ENCODE data around the gene SMYD3.

Gene SMYD3

DNA sequence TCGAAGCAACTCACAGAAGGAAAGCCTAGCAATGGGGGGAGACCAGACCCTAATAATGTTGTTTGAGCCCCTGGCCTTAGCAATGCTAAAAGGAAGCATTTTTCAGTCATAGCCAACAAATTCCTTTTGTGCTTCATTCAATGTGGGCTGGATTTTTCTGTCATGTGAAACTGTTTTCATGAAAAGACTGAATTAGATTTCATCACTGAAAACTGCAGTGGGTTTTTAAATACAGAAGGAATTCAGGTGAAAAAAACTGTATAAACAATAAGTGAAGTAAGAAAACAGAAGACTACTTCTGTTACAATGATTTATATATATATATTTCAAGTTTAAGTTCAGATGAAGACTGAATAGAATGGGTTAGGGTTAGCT is 204.8 kb downstream of the SMYD3 start:
- no peak for DNase-seq

DNA sequence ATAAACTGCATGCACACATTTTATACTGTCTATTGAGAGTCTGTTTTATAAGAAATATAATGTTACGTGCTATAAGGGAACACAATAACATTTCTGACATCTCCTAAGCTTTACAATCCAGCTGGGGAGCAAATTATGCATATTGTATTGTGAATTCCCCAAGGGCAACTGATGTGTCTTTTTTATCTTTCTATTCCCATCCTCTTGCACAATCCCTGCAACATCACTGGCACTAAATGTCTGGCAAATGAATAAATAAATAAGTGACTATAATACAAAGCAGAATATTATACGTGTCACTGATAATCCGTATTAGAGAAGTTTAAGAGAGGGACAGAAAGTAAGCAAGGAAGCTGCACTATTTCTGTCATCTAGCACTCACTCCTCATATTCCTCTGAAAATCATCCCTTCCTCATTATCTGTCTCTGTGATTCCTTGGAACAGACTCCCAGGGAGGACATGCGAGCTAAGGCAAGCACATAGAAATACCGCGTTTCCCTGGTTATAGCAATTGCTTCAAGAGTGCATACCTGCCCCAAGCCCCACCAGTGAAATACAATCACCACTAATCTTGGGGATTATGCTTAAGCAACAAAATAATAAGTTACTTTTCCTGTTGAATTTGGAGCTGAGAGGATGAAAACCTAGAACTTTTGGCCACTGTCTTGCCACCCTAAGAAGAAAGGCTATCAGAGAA is 205.4 kb downstream of the SMYD3 start:
- no peak for DNase-seq

DNA sequence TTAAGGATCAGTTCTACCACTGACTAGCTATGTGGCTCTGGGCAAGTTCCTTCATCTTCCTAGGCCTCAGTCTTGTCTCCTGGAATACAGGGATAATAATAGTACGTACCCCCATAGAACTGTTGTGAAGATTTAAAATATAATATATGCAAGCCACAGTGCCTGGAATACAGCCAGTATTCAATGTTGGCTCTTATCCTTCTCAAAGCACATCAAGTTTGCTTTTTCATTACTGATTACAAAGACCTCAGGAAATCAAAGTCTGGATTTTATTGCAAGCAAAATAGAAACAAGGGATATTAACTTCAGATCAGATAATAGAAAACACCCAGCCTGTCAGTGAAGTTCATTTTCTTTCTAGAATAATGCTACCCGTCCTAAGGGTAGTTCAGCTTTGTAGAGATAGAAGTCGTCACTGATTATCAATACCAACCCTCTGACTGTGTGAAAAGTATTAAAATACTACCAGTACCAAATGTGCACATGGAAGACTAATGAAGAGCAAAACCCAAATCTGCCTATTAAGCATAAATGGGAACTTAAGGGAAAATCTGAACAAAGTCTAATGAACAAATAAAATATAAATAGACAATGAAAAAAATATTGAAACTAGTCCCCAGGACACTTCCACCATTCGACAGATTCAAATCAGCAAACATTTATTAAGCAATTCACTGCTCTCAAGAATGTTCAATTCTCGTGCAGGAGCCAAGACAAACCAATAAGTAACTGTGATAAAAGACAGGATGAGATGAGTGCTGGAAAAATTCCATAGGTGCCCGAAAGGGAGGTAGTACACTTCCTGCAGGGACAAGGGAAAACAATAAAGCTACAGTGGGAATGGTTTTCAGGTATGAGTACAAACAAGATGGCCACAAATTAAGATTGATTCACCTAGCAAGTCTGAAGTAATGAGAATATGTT is 206.2 kb downstream of the SMYD3 start:
- DNase-seq, result peak; percentile 24

DNA sequence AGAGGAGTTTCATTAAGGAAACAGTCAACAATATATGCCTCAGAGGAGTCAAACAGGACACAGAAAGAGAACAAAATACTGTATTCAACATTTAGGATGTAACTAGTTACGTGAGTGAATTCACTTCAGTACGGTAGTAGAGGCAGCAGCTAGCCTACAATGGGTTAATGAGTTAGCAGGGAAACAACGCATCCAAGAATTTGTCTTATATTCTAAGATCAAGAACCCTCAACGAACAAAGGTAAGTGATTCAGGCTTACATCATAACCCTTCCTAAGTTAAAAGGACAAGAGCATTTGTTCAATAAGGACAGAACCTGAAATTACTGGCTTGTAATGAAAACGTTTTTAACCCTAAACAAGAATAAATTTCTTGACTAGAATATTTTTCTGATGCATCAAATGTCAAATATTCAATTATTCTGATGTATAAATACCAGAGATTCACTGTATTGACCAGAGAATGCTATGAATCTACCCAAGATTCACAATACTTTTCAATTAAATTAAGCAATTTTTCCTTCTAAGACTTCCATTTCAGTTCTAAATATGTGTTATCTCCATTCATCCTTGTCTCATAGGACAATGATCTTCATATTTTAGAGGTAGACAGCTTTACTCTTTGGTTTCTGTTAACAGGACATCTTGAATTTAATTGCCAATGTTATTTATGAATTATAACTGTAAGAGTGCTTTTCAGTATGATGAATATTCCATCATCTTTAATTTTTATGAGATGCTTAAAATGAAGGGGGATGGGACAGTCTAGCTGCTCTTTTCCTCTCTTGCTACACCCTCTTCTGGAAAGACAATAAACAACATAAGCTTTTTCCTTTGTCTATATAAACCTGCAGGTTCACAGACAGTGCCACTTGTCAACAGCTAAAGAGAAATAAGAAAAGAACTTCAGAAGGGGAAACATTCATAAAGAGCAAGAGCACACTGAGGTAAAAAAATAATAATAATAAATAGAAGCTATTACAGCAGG is 209.5 kb downstream of the SMYD3 start:
- DNase-seq, result no peak

DNA sequence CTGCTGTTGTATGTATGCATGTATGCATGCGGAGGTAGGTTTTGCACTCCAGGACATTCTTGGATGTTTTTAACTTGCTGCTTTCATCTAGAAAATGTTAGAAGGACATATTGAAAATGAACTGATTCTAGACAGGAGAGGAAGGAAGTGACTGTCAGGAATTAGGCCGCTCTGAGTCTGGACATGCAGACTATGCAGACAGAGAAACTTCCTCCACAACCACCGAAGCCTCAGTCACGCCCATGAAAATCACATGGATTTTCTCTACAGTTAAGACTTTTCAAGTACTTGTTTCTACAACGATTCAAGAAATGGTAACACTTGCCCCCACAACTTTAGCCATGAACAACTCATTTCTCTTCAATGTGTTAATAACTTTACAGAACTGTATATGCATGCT is 211.1 kb downstream of the SMYD3 start:
- no peak for DNase-seq

DNA sequence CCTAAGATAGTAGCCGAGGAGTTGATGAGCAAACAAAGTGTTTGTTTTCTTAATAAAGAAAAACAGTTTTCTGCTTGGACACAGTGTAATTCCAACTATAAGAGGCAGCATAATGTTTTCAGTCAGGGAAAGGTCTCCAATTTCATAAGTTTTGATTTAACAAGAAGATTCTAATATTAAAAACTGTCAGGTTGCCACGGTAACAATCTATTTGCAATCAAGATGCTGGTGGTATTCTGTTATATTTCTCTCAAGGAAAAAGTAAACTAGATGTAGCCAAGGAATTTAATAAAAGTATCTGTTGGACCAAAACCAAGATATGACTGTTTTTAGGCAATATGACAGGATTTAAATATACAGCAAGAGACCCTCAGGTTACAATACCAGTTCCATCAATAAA is 211.7 kb downstream of the SMYD3 start:
- no peak for DNase-seq

DNA sequence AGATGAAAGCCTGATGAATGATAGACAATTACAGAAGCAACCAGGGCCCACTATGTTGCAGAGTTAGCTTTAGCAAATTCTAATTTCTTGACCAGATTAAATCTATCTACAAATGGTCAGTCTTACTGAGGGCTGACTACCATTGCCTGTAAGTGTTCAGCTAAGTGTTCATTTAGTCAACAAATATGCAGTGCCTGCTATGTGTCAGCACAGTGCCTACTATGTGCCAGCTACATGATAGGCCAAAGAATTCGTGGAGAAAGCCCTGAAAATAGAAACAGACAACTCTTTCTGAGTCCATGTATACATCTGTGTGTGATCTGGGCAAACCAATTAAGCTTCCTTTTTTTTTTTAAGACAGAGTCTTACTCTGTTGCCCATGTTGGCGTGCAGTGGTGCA is 212.8 kb downstream of the SMYD3 start:
- no peak for DNase-seq

DNA sequence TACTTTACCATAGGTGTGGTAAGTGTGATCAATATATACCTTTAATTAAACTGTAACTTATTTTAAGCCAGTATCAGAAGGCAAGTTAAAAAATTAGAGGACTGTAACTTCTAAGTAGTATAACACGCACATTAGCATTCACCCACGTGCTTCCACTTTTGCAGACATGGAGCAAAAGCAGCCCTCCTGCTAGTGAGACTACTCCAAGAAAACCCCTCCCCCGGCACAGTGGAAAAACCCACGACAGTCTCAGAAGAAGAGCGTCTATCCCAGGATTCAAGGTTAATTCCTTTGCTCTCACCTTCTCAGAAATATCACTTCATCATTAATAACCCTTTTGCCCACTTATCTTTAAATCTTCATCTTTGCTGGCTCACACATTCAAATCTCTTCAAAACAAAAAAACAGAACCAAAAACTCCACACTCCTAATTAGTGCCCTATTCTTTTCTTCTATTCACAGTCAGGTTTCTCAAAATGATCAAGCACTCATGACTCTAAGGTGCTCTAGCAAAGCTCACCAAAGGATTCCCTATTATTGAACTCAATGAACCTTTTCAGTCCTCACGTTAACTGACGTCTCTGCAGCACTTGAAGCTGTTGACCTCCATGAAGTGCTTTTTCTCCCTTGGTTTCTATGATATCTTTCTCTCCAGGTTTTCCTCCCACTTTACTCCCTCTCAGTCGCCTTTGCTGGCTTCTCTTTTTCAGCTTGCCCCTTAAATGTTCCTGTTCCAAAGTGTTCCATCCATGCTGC is 213.5 kb downstream of the SMYD3 start:
- no peak for DNase-seq

DNA sequence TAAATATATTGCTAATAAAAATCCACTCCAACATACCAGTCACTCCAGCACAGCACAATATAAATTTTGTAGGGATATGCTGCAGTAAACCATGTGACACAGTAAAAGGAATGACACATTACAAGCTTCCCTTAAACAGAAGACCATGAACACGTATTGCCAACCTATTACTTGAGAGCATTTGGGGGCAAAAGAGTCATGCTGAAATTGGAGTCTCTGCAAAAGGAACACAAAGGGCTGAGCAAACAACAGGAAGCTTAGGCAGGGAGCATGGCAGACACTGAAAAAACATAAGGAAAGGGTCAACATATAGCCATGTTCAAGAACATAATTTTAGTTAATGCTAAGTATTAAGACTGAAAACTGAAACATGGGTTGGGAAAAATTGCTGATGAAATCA is 214.5 kb downstream of the SMYD3 start:
- DNase-seq, result peak; percentile 86

DNA sequence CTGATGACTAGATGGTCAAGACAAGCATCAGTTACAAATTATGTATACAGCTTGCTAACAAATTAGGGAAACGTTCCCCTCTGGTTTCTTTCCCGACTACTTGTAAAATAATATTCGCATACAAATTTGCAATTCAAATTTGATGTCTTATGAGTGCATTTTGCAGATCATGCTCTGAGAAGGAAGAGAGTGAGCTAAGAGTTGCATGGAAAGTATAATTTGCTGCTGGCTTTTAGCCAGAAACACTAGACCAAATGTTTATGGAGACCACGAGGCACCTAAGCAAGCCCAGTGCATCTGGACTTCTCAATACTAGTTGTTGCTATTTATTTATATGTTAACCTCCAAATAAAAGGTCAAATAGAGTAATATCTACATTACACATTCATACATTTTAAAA is 216.0 kb downstream of the SMYD3 start:
- DNase-seq, result peak; percentile 84

DNA sequence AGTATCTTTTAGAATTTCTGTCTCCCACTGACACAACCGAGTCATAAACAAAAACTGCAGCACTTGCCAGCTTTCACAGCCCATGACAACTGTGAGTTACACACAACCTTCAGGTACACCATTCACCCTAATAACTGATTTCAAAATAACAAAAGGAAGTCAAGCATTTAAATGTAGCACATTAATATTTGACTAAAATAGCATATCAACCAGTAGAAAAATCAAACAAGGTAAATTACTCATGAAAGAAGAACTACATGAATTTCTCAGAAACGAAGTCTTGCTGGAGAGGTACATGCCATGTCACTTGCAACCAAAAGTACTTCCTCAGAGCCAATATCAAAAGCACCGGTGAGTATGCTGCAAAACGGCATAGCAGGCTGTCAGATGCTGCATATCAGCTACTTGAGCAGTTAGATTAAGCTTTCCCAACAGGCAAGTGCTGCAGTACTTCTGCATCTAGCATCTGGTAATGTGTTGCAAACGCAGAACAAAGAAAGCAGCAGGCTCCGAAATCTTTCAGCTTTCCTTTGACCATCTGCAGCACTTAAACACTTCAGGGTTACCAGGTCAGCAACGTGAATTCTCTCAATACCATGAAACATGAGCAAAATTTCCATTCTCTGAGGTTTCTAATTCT is 223.2 kb downstream of the SMYD3 start:
- no peak for DNase-seq

DNA sequence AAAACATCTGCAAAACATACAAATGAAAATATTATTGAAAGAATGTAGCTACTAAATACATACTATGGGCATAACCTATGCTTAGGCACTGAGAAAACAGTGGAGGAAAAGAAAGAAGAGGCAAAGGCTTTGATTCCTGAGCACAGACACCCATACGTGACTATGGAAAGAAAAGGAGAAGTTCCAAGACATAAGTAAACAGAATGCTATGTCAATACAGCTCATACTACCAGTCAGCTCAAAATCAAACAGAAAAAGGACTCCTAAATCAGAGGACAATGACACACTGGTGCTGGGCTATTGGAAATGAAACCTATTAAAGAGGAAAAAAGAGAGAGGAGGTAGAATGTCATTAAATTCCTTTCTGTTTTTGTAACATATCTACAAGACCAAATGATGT is 225.4 kb downstream of the SMYD3 start:
- DNase-seq, result peak; percentile 15

DNA sequence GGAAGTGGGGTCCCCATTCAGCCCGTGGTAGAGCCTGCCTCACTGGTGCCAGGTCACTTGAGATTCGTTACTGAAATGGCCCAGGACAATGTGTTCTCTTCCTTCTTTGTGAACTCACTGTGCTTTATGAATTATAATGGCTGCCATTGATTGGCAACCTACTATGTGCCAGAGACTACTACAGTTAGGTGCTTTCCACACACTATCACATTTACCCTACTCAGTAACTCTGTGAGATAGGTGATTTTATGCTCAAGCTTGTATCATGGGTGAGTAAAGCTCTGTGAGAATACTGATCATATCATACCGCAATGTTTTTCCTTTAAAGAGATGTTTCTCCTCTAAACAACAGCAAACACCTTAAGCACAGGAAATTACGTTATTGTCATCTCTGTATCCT is 225.9 kb downstream of the SMYD3 start:
- DNase-seq, result no peak

DNA sequence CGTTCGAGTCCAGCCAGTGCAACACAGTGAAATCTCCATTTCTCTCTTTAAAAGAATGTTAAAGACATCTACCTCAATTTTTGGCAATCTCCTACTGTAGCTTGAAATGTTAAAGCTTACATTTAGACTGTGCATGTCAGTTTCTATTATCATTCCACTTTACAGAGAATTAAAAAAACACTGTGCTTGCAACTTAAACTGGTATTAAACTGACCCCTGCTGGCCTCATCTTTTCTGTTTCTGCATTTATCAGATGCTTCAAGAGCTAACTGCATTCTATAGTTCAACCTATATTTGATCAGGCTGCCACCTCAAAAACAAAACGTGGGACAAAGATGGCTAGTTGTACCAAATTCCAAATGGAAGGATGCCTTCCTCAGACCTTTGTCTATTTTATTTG is 226.5 kb downstream of the SMYD3 start:
- peak; percentile 52 for DNase-seq

DNA sequence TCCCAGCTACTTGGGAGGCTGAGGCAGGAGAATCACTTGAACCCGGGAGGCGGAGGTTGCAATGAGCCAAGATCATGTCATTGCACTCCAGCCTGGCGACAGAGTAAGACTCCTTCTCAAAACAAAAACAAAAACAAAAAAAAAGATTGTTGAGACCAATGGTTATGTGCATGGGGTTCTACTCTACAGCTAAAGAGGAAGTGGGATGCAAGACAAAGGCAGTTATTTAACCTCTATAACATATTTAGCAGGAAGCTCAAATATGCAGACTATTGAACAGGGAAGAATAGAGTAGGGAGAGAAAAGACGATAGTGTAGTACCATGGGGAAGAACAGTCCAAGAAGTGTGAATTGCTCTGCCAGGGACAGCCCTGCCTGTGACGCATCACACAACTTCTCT is 227.7 kb downstream of the SMYD3 start:
- DNase-seq, result no peak

DNA sequence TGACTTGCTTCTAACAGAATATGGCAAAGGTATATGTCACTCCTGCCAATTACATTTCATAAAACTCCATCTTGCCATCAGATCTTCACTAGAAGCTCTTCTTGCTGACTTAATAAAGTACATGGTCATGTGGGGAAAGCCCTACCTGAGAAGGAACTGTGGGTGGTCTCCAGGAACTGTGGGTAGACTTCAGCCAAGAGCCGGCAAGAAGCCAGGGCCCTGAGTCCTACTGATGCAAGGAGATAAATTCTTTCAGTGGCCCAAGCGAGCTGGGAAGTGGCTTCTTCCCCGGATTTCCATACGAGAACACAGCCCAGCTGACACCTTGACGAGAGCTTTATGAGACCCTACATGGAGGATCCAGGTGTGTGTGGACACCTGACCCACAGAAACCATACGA is 228.7 kb downstream of the SMYD3 start:
- no peak for DNase-seq

DNA sequence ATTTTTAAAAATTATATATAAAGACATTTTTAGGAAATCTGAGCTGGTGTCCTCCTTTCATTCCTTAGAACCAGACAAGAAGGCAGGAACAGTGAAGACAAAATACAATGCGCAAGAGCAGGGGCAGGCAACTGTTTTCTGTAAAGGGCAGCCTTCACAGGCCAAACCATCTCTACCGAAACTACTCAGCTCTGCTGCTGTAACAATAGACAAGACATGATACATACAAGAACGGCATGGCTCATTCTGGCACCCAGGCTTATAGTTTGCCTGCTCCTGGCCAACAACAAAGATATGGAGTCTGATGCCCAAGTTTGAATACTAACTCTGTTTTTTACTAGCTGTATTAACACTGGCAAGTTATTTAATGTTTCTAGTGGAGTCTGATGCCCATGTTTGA is 232.0 kb downstream of the SMYD3 start:
- no peak for DNase-seq

DNA sequence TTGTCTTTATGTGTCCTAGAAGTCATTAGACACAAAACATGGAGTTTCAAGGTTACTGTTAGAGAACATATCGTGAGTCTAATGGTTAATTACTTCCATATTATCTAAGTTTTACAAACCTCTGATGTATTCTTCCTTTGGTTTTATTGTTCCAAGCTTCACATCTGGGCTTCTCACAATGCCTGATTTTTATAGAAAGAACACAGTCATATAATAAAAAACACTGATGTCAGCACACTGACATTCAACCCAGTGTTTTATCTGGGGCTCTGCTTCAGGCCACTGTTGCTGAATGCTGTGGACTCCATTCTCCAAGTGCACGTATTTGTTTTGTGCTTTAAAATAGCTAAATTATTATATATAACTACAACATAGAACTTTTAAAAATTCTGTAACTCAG is 232.9 kb downstream of the SMYD3 start:
- DNase-seq, result no peak

DNA sequence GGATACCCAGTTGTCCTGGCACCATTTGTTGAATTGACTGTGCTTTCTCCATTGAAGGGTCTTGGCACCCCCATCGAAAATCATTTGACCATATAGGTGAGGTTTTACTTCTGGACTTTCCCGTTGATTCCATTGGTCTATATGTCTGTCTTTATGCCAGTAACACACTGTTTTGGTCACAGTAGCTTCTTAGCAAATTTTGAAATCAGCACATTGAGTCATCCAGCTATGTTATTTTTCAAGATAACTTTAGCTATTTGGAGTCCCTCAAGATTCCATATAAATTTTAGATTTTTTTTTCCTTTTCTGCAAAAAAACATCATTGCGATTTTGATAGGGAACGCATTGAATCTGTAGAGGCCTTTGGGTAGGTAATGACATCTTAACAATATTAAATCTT is 235.6 kb downstream of the SMYD3 start:
- no peak for DNase-seq

DNA sequence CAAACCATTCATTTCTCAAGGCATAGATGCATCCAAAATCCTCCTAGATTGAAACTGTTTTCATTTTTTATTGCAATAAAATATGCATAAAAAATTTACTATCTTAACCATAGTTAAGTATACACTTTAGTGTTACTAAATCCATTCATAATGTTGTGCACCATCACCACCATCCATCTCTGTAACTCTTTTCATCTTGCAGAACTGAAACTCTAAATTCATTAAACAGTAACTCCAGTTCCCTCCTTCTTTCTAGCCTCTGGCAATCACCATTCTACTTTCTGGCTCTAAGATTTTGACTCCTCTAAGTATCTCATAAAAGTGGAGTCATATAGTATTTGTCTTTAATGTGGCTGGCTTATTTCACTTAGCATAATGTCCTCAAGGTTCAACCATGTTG is 236.8 kb downstream of the SMYD3 start:
- no peak for DNase-seq

DNA sequence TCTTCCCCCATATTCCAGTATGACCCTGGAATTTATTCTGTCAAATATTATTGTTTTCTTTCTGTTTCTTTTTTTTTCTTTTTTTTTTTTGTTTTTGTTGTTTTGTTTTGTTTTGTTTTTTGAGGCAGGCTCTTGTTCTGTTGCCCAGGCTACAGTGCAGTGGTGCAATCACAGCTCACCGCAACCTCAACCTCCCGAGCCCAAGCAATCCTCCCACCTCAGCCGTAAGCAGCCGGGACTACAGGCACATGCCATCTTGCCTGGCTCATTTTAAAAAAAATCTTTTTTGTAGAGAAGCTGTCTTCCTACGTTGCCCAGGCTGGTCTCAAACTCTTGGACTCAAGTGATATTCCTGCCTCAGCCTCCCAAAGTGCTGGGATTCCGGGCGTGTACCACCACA is 237.6 kb downstream of the SMYD3 start:
- no peak for DNase-seq

DNA sequence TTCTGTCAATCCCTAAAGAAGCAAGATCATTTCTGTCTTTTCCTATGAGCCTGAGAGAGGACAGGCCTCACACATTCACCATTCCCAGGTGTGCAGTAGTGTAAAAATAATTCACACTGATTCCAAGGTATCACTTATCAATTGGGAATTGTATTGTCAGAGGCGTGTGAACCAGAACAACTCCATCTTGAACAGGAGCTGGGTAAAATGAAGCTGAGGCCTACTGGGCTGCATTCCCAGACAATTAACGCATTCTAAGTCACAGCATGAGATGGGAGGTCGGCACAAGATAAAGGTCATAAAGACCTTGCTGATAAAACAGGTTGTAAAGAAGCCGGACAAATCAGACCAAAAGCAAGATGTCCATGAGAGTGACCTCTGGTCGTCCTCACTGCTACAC is 239.2 kb downstream of the SMYD3 start:
- DNase-seq, result no peak
